HepG2 (cell line): Measurements from ENCODE around the gene WDR6. TPM values are rescaled to one million over a fixed set of nuclear protein-coding genes. Genes with fewer than 3 reads are reported as not detected.

Experiments used
- FOXM1 ChIP-seq: sonication (generic); formaldehyde crosslinking; IDR thresholded peaks from 2 replicates; pipeline ENCODE4 v1.5.0; 2020; ENCODE audit warnings: missing genetic modification reagents
- HNF4A ChIP-seq: sonication (generic); formaldehyde crosslinking; IDR thresholded peaks from 2 replicates; pipeline ENCODE4 v1.4.0; 2020; ENCODE audit warnings: missing genetic modification reagents
- HOXD1 ChIP-seq: sonication (generic); formaldehyde crosslinking; IDR thresholded peaks from 2 replicates; pipeline ENCODE4 v1.5.0; 2020; ENCODE audit warnings: missing genetic modification reagents
- MYC ChIP-seq: sonication (generic); formaldehyde crosslinking; IDR thresholded peaks from 2 replicates; pipeline ENCODE4 v1.9.0; 2021; ENCODE audit warnings: missing genetic modification reagents, borderline replicate concordance
- THAP11 ChIP-seq: IDR thresholded peaks from 2 replicates; pipeline ENCODE4 v1.6.1; 2016; ENCODE audit warnings: missing biosample characterization, missing genetic modification reagents
- YEATS2 ChIP-seq: sonication (generic); formaldehyde crosslinking; IDR thresholded peaks from 2 replicates; pipeline ENCODE4 v1.4.0; 2020; ENCODE audit warnings: missing genetic modification reagents, borderline replicate concordance
- ZBTB7A ChIP-seq: sonication (generic); formaldehyde crosslinking; IDR thresholded peaks from 2 replicates; pipeline ENCODE4 v1.8.0; 2022; ENCODE audit warnings: mild to moderate bottlenecking, missing genetic modification reagents
- ZNF432 ChIP-seq: sonication (generic); formaldehyde crosslinking; IDR thresholded peaks from 2 replicates; pipeline ENCODE4 v1.5.0; 2020; ENCODE audit warnings: missing genetic modification reagents, mild to moderate bottlenecking, borderline replicate concordance
- ZNF747 ChIP-seq: sonication (generic); formaldehyde crosslinking; IDR thresholded peaks from 2 replicates; pipeline ENCODE4 v1.8.1; 2023; ENCODE audit warnings: missing genetic modification reagents, mild to moderate bottlenecking, borderline replicate concordance
- polyA plus RNA-seq, 8 experiments: library from polyadenylated mRNA; depleted of rRNA in 3 of 8; stranded (reverse) in 7 of 8; unstranded in 1 of 8; fragments of >200 nt; fragmentation: Illumina TruSeq in 4 of 8; extraction: Trizol in 4 of 8; gene quantifications; 2 replicates each; pipeline versions ENCODE4 v1.2.1 to v1.2.3, GENCODE V29; 2011 to 2016; ENCODE audit warnings: low read depth in 4 of 8, missing spikeins in 1 of 8, mixed read lengths in 1 of 8; ENCODE audit not compliant: insufficient read depth in 1 of 8
- total RNA-seq, 5 experiments: library from RNA; depleted of rRNA; stranded (reverse); fragments of >200 nt; fragmentation: Illumina TruSeq; extraction: Trizol; gene quantifications; 2 replicates each; pipeline ENCODE4 v1.2.3, GENCODE V29; 2016; ENCODE audit warnings: low read depth in 1 of 5
- TF ChIP-seq, protein P1 (sequence below): sonication (generic); formaldehyde crosslinking; IDR thresholded peaks from 2 replicates; pipeline ENCODE4 v1.8.0; 2022; ENCODE audit warnings: missing genetic modification reagents, mild to moderate bottlenecking, borderline replicate concordance
- TF ChIP-seq, protein P2 (sequence below): IDR thresholded peaks from 2 replicates; pipeline ENCODE4 v1.6.1; 2016; ENCODE audit warnings: mild to moderate bottlenecking
- TF ChIP-seq, protein P3 (sequence below): sonication (generic); formaldehyde crosslinking; IDR thresholded peaks from 2 replicates; pipeline ENCODE4 v1.4.0; 2020; ENCODE audit warnings: missing genetic modification reagents
- TF ChIP-seq, protein P4 (sequence below): IDR thresholded peaks from 2 replicates; pipeline ENCODE4 v1.4.0; 2020; ENCODE audit warnings: mild to moderate bottlenecking, missing genetic modification reagents

WDR6 gene
- total and polyA plus RNA-seq, 2 of the 13 experiments (the other 11 are each of a cell fraction or from before 2014, with no cell fraction given), result 73.4 to 139 TPM

DNA sequence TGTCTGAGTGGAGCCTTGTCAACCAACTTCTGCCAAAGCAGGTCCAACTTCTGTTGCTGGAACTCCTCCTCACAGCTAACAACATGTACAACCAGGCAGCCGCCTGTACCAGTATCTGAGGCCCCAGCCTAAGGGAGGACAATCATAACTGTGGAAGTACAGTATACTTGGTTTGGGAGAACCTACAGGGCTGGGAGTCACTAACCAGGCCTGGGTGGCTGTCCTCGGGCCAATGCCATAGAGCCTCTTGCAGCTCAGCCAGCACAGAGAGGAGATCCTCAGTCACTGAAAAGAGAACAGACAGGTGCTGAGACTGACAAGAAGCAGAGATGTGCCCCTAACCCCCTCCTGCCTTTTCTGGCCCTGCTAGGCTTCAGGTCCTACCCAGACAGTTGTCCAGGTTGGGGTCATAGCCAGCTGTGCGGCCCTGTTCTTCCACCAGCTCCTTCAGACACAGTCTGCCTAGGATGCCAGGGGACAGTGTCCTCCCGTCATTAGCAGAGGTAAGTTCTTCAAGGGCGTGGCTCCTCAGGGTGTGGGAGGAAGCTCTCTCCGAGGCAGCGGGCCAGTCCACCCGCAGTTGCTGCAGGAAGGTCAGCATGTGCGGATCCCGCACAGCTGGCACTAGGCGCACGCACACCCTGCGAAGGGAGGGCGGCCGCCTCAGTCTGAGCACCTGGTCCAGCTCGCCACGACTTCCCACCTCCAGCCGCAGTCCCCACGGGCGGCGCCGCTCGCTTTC, 10.2 kb downstream of the WDR6 start (continued):
- TF ChIP-seq, protein P1, sequence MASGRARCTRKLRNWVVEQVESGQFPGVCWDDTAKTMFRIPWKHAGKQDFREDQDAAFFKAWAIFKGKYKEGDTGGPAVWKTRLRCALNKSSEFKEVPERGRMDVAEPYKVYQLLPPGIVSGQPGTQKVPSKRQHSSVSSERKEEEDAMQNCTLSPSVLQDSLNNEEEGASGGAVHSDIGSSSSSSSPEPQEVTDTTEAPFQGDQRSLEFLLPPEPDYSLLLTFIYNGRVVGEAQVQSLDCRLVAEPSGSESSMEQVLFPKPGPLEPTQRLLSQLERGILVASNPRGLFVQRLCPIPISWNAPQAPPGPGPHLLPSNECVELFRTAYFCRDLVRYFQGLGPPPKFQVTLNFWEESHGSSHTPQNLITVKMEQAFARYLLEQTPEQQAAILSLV, result no peak
- TF ChIP-seq HNF4A (CRISPR knock-in tag) (no peak), MYC (CRISPR knock-in tag) (peak; percentile 3; the same call in 1 of the 2 replicates), HOXD1 (CRISPR knock-in tag) (no peak), ZBTB7A (CRISPR knock-in tag) (no peak), ZNF747 (CRISPR knock-in tag) (no peak), ZNF432 (CRISPR knock-in tag) (no peak), YEATS2 (CRISPR knock-in tag) (no peak), FOXM1 (CRISPR knock-in tag) (no peak), THAP11 (no peak)
- TF ChIP-seq, protein P2, sequence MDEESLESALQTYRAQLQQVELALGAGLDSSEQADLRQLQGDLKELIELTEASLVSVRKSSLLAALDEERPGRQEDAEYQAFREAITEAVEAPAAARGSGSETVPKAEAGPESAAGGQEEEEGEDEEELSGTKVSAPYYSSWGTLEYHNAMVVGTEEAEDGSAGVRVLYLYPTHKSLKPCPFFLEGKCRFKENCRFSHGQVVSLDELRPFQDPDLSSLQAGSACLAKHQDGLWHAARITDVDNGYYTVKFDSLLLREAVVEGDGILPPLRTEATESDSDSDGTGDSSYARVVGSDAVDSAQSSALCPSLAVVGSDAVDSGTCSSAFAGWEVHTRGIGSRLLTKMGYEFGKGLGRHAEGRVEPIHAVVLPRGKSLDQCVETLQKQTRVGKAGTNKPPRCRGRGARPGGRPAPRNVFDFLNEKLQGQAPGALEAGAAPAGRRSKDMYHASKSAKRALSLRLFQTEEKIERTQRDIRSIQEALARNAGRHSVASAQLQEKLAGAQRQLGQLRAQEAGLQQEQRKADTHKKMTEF (CRISPR knock-in tag), result no peak
- TF ChIP-seq, protein P3, sequence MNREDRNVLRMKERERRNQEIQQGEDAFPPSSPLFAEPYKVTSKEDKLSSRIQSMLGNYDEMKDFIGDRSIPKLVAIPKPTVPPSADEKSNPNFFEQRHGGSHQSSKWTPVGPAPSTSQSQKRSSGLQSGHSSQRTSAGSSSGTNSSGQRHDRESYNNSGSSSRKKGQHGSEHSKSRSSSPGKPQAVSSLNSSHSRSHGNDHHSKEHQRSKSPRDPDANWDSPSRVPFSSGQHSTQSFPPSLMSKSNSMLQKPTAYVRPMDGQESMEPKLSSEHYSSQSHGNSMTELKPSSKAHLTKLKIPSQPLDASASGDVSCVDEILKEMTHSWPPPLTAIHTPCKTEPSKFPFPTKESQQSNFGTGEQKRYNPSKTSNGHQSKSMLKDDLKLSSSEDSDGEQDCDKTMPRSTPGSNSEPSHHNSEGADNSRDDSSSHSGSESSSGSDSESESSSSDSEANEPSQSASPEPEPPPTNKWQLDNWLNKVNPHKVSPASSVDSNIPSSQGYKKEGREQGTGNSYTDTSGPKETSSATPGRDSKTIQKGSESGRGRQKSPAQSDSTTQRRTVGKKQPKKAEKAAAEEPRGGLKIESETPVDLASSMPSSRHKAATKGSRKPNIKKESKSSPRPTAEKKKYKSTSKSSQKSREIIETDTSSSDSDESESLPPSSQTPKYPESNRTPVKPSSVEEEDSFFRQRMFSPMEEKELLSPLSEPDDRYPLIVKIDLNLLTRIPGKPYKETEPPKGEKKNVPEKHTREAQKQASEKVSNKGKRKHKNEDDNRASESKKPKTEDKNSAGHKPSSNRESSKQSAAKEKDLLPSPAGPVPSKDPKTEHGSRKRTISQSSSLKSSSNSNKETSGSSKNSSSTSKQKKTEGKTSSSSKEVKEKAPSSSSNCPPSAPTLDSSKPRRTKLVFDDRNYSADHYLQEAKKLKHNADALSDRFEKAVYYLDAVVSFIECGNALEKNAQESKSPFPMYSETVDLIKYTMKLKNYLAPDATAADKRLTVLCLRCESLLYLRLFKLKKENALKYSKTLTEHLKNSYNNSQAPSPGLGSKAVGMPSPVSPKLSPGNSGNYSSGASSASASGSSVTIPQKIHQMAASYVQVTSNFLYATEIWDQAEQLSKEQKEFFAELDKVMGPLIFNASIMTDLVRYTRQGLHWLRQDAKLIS (CRISPR knock-in tag), result no peak
- TF ChIP-seq, protein P4, sequence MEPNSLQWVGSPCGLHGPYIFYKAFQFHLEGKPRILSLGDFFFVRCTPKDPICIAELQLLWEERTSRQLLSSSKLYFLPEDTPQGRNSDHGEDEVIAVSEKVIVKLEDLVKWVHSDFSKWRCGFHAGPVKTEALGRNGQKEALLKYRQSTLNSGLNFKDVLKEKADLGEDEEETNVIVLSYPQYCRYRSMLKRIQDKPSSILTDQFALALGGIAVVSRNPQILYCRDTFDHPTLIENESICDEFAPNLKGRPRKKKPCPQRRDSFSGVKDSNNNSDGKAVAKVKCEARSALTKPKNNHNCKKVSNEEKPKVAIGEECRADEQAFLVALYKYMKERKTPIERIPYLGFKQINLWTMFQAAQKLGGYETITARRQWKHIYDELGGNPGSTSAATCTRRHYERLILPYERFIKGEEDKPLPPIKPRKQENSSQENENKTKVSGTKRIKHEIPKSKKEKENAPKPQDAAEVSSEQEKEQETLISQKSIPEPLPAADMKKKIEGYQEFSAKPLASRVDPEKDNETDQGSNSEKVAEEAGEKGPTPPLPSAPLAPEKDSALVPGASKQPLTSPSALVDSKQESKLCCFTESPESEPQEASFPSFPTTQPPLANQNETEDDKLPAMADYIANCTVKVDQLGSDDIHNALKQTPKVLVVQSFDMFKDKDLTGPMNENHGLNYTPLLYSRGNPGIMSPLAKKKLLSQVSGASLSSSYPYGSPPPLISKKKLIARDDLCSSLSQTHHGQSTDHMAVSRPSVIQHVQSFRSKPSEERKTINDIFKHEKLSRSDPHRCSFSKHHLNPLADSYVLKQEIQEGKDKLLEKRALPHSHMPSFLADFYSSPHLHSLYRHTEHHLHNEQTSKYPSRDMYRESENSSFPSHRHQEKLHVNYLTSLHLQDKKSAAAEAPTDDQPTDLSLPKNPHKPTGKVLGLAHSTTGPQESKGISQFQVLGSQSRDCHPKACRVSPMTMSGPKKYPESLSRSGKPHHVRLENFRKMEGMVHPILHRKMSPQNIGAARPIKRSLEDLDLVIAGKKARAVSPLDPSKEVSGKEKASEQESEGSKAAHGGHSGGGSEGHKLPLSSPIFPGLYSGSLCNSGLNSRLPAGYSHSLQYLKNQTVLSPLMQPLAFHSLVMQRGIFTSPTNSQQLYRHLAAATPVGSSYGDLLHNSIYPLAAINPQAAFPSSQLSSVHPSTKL (CRISPR knock-in tag), result no peak
